ENCODE results near the gene MMAA. TPM values are rescaled to one million over a fixed set of nuclear protein-coding genes. Genes with fewer than 3 reads are reported as not detected.

Gene MMAA
- total RNA-seq, 1 experiment from 2014 or later, result 2.2 TPM

DNA sequence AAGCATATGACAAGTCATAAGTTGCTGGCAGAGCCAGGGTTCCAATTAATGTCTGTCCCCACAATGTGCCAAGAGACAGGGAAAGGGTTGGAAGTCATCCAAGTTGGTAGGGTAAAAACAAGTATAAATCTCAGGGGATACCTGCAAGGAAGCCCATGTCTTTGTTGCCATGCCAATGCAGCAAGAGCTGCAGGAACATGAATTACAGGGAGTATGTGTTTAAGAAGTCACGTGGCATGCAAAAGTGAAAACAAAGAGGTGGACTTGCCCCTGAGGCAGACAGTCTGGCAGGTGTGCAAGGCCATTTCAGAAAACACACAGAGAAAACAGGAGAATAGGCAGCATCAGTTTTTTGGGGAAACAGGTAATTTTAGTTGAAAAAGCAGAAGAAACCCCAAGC lies 90.2 kb downstream of the MMAA start:
- Histone ChIP-seq H3K9me3 (ENCODE audit: control insufficient read depth, insufficient read depth, low read depth, low read length) (no peaks in the 10 kb centered on the region), H3K27ac (ENCODE audit: low read length) (no peak overlapping the region), H3K4me1 (ENCODE audit: control insufficient read depth, insufficient read depth, low read length) (no peaks in the 10 kb centered on the region), H3K27me3 (ENCODE audit: control insufficient read depth, insufficient read depth, low read length) (no peaks in the 10 kb centered on the region), H3K4me3 (ENCODE audit: low read depth in 2 of 2, low read length in 2 of 2) (no peak overlapping the region), H3K36me3 (ENCODE audit: control insufficient read depth, insufficient read depth, low read length) (no peaks in the 10 kb centered on the region)
- no TSS peak for BruUV-seq (replicated peaks)
- ATAC-seq (no peak), DNase-seq (ENCODE audit: low read depth, low spot score) (no peak)
- TF ChIP-seq TCF7L2 (IDR thresholded peaks at IDR 0.05; ENCODE audit: low read depth, low read length) (no peak), CTCF (IDR thresholded peaks at IDR 0.05) (no peak), SIN3A (IDR thresholded peaks at IDR 0.05; ENCODE audit: borderline replicate concordance, insufficient read depth, low read depth, low read length) (no peak), POLR2AphosphoS5 (IDR thresholded peaks at IDR 0.05; ENCODE audit: low read depth, low read length) (no peak), REST (IDR thresholded peaks at IDR 0.05; ENCODE audit: insufficient read depth in 1 of 2, low read depth in 2 of 2, low read length in 1 of 2) (no peak)
- intact Hi-C loops (cut with micrococcal nuclease; ENCODE audit: unreplicated experiment), result no loop called here
- ChIA-PET CTCF (no interaction called here), POLR2A (no interaction called here)
- in situ Hi-C loops (cut with HindIII; ENCODE audit: low pct_unique_long_range_greater_than_20kb, low sequenced_read_pairs), result no loop called here

Other genes with a start within 250 kb of the MMAA start
- gene SMAD1, start 137.5 kb upstream of the MMAA start, total RNA-seq (2021; ENCODE audit: unreplicated experiment), result 24.1 TPM
- not detected for gene C4orf51, start 60.8 kb downstream of the MMAA start, total RNA-seq (2021; ENCODE audit: unreplicated experiment)